ENCODE measurements around the gene SLC17A3.

- TF ChIP-seq POLR2AphosphoS5 (IDR thresholded peaks at IDR 0.05; ENCODE audit: low read depth) (no peak), CTCF (conservative IDR thresholded peaks at IDR 0.05; ENCODE audit: low read depth in 2 of 2) (no peak), EZH2phosphoT487 (IDR thresholded peaks at IDR 0.05; ENCODE audit: unreplicated experiment) (no peak), EZH2 (IDR thresholded peaks at IDR 0.05; ENCODE audit: low read depth, unreplicated experiment) (no peak), CREB1 (CRISPR knock-in tag; IDR thresholded peaks at IDR 0.05; ENCODE audit: low read depth) (no peak), JUNB (IDR thresholded peaks at IDR 0.05; ENCODE audit: unreplicated experiment) (no peak), ETS1 (IDR thresholded peaks at IDR 0.05) (no peak), ZNF462 (CRISPR knock-in tag; IDR thresholded peaks at IDR 0.05) (no peak), ZNF331 (CRISPR knock-in tag; IDR thresholded peaks at IDR 0.05; ENCODE audit: low read depth) (no peak), REST (IDR thresholded peaks at IDR 0.05; ENCODE audit: unreplicated experiment) (no peak), ZNF114 (CRISPR knock-in tag; IDR thresholded peaks at IDR 0.05) (no peak)
These were observed 44.1 kb upstream of the SLC17A3 start for GRCh38 chr6:25918083-25918683.
